ENCODE results near the gene NAA50. TPM values are rescaled to one million over a fixed set of nuclear protein-coding genes. Genes with fewer than 3 reads are reported as not detected.
A peak's percentile ranks its signal among the peaks of the same experiment; 100 is the strongest.

NAA50 gene
- total RNA-seq, 4 donors from 2014 or later: 127 to 172 (median 147) TPM

GRCh38 chr3:113696658-113697499 lies 49.2 kb downstream of the NAA50 start:
- Histone ChIP-seq H3K36me3 (no peaks in the 10 kb centered on the region), H3K4me1 (peaks cover 8 to 59% (median 8%) of the 10 kb centered on the region in 3 donors), H3K4me3 (peak overlapping the region; percentile 86 to 98), H3K9me3 (no peaks in the 10 kb centered on the region), H3K27ac (peak overlapping the region; percentile 98 to 100 (median 100)), H3K27me3 (no peaks in the 10 kb centered on the region)
- peak; percentile 99 for ATAC-seq
- WGBS, 2 donors (ENCODE audit: low coverage in 1 of 2): 0% methylated on average over 18 to 23 of the region's 38 CpGs
- peak in 3 of 4 experiments; percentile 9 to 49 (median 23) for TF ChIP-seq CTCF (IDR thresholded peaks at IDR 0.05)
- no peak for TF ChIP-seq EP300 (IDR thresholded peaks at IDR 0.05)
- TF ChIP-seq POLR2AphosphoS5 (IDR thresholded peaks at IDR 0.05): peak; percentile 60
- no peak for TF ChIP-seq POLR2A (IDR thresholded peaks at IDR 0.05)

- ATAC-seq: peak; percentile 78
- WGBS, 2 donors (ENCODE audit: low coverage in 1 of 2): 0% methylated on average over 7 to 8 of the region's 75 CpGs
- peaks cover 8 to 67% (median 8%) of the 10 kb centered on the region in 3 donors for H3K4me1 ChIP-seq
- H3K4me3 ChIP-seq: peak within 1 kb of the TSS; percentile 86 to 98
- no peaks in the 10 kb centered on the region for H3K36me3 ChIP-seq
- H3K27me3 ChIP-seq: no peaks in the 10 kb centered on the region
- no peaks in the 10 kb centered on the region for H3K9me3 ChIP-seq
- TF ChIP-seq CTCF (IDR thresholded peaks at IDR 0.05) (peak in 1 of 4 experiments; percentile 47), POLR2A (IDR thresholded peaks at IDR 0.05) (peak; percentile 50 to 66), EP300 (IDR thresholded peaks at IDR 0.05) (no peak), POLR2AphosphoS5 (IDR thresholded peaks at IDR 0.05) (no peak)
- peak within 1 kb of the TSS; percentile 98 to 100 (median 100) for H3K27ac ChIP-seq
Measured at GRCh38 chr3:113695786-113696645, 50.0 kb downstream of the NAA50 start, which contains the start of gene USF3. Gene USF3 (minus strand): TSS chr3:113696642. CDS start chr3:113674878, 21,764 bp downstream.

GRCh38 chr3:113695431-113695785 lies 50.6 kb downstream of the NAA50 start:
- Histone ChIP-seq H3K27ac (peak overlapping the region; percentile 95 to 100 (median 99)), H3K4me3 (peak overlapping the region; percentile 86 to 98), H3K9me3 (no peaks in the 10 kb centered on the region), H3K36me3 (no peaks in the 10 kb centered on the region), H3K27me3 (no peaks in the 10 kb centered on the region), H3K4me1 (peaks cover 8 to 73% (median 8%) of the 10 kb centered on the region in 3 donors)
- WGBS, 2 donors (ENCODE audit: low coverage in 1 of 2): 15 to 17% methylated on average over 7 to 8 of the region's 8 CpGs
- TF ChIP-seq EP300 (IDR thresholded peaks at IDR 0.05): no peak
- TF ChIP-seq CTCF (IDR thresholded peaks at IDR 0.05): no peak
- TF ChIP-seq POLR2AphosphoS5 (IDR thresholded peaks at IDR 0.05): no peak
- no peak for TF ChIP-seq POLR2A (IDR thresholded peaks at IDR 0.05)
- ATAC-seq: no peak

GRCh38 chr3:113690482-113690881 lies 55.6 kb downstream of the NAA50 start:
- Histone ChIP-seq H3K36me3 (no peaks in the 10 kb centered on the region), H3K27ac (no peak overlapping the region), H3K4me1 (peaks cover 6 to 64% (median 8%) of the 10 kb centered on the region in 3 donors), H3K9me3 (no peaks in the 10 kb centered on the region), H3K4me3 (no peak overlapping the region), H3K27me3 (no peaks in the 10 kb centered on the region)
- ATAC-seq: no peak
- WGBS, 2 donors (ENCODE audit: low coverage in 1 of 2): 88 to 100% methylated on average over 1 to 3 of the region's 3 CpGs
- TF ChIP-seq POLR2AphosphoS5 (IDR thresholded peaks at IDR 0.05) (no peak), CTCF (IDR thresholded peaks at IDR 0.05) (no peak), POLR2A (IDR thresholded peaks at IDR 0.05) (no peak), EP300 (IDR thresholded peaks at IDR 0.05) (no peak)
